Measurements from ENCODE around the gene DNAH1. TPM values are rescaled to one million over a fixed set of nuclear protein-coding genes. Genes with fewer than 3 reads are reported as not detected.

DNAH1 gene
- total and polyA plus RNA-seq, 2 of the 4 experiments (the other 2 are of a cell fraction): 2.0 to 4.0 TPM

DNA sequence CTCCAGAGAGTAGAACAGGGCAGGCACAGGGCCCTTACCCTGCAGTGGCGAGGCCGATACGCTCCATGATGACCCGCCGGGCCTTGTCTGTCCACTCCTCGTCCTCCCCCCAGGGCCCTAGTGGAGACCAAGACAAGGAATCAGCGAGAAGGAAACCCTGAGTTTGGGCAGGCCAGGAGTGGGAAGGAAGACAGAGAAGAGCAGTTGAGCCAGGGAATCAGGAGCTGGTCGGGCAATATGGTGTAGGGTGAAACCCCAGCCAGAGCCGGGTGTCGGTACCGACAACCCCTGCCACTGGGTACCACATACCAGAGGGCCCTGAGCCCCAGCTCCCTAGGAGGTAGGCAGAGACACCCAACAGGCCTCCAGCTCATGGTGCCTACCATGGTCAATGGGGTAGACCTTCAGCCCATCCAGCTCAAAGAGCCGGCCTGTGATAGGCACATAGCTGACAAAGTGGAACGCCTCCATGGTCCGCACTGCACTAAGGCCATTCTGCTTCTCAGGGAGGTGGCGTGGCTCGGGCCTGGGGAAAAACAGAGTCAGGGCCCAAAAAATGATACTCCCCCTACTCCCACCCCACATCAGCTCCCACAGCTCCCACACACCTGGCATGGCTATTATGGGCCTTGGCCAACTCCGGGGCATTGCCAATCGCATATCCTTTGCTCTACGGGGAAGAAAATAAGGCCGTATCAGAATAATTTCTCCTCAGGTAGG is 90.8 kb downstream of the DNAH1 start:
- Histone ChIP-seq H4K91ac (ENCODE audit: insufficient read depth, low read depth, low read length) (no peak overlapping the region), H3K23ac (ENCODE audit: low read depth, low read length) (no peak overlapping the region), H3K14ac (replicated peaks; ENCODE audit: low read depth, low read length) (no peak overlapping the region), H2BK20ac (ENCODE audit: low read depth, low read length) (no peak overlapping the region), H3K79me1 (ENCODE audit: low read depth in 1 of 2, low read length in 2 of 2) (peaks cover 28 to 50% of the 10 kb centered on the region in 2 experiments), H3K56ac (ENCODE audit: extremely low read depth, insufficient read depth, low read length) (no peak overlapping the region), H4K20me1 (ENCODE audit: insufficient read depth, low read length) (0 out of 2 replicates have a peak, but pooled peaks cover 2% of the 10 kb centered on the region), H2BK5ac (ENCODE audit: low read depth, low read length, poor library complexity, severe bottlenecking) (no peak overlapping the region), H2BK120ac (ENCODE audit: low read depth, low read length) (no peak overlapping the region), H2AK9ac (replicated peaks; ENCODE audit: low read depth, low read length, poor library complexity) (no peak overlapping the region), H3K4me2 (ENCODE audit: low read depth, low read length) (no peak overlapping the region), H3K9ac (ENCODE audit: low read depth, low read length) (no peak overlapping the region), H3K4me3 (ENCODE audit: insufficient read depth, low read depth, low read length) (no peak overlapping the region), H3K9me3 (ENCODE audit: control insufficient read depth, insufficient read depth, low read length) (no peaks in the 10 kb centered on the region), H3K9me1 (ENCODE audit: insufficient read depth, low read length) (0 out of 2 replicates have a peak, but pooled peaks cover 9% of the 10 kb centered on the region), H3K4ac (ENCODE audit: low read depth, low read length) (no peak overlapping the region), H3K36me3 (ENCODE audit: control insufficient read depth, insufficient read depth, low read length) (peaks cover 60% of the 10 kb centered on the region), H2AK5ac (ENCODE audit: low read depth, low read length) (no peak overlapping the region), H3K27ac (ENCODE audit: insufficient read depth, low read length) (no peak overlapping the region), H3K4me1 (ENCODE audit: control insufficient read depth, insufficient read depth, low read length) (peaks cover 15% of the 10 kb centered on the region; the same call in 1 of the 2 replicates), H4K5ac (ENCODE audit: low read depth, low read length) (no peak overlapping the region), H2BK15ac (ENCODE audit: low read depth, low read length) (no peak overlapping the region), H2AFZ (replicated peaks; ENCODE audit: low read length, poor library complexity) (no peak overlapping the region), H4K8ac (ENCODE audit: low read depth in 2 of 2, low read length in 2 of 2) (no peak overlapping the region), H3K27me3 (ENCODE audit: control insufficient read depth, insufficient read depth, low read length) (no peaks in the 10 kb centered on the region), H3K18ac (ENCODE audit: low read depth, low read length) (no peak overlapping the region)
- no peak for ATAC-seq (ENCODE audit: low read depth)
- CTCF ChIA-PET: no interaction called here
- in situ Hi-C loops (cut with MboI; ENCODE audit: low sequenced_read_pairs): no loop called here
- no peak for DNase-seq
- intact Hi-C loops (cut with micrococcal nuclease): no loop called here
- BruUV-seq (replicated peaks): no TSS peak
- 95% methylated on average over 4 of the region's 20 CpGs; no CpG with 5 or more reads in 1 of the 2 experiments for WGBS, 2 experiments (ENCODE audit: extremely low coverage in 2 of 2, insufficient read length in 1 of 2)
- dilution Hi-C loops (cut with HindIII; ENCODE audit: low sequenced_read_pairs, unreplicated experiment): no loop called here
- POLR2A ChIA-PET (ENCODE audit: unreplicated experiment): no interaction called here
- TF ChIP-seq, protein P1, sequence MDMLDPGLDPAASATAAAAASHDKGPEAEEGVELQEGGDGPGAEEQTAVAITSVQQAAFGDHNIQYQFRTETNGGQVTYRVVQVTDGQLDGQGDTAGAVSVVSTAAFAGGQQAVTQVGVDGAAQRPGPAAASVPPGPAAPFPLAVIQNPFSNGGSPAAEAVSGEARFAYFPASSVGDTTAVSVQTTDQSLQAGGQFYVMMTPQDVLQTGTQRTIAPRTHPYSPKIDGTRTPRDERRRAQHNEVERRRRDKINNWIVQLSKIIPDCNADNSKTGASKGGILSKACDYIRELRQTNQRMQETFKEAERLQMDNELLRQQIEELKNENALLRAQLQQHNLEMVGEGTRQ (IDR thresholded peaks at IDR 0.05; ENCODE audit: low read depth, low read length): no peak
- TF ChIP-seq RAD21 (IDR thresholded peaks at IDR 0.05; ENCODE audit: low read length) (no peak), RCOR1 (IDR thresholded peaks at IDR 0.05; ENCODE audit: insufficient replicate concordance, low read length) (no peak), BHLHE40 (IDR thresholded peaks at IDR 0.05; ENCODE audit: low read depth, low read length) (no peak), SMC3 (IDR thresholded peaks at IDR 0.05; ENCODE audit: low read depth, low read length) (no peak), RFX5 (IDR thresholded peaks at IDR 0.05; ENCODE audit: low read depth, low read length) (no peak), CHD1 (IDR thresholded peaks at IDR 0.05; ENCODE audit: low read depth, low read length) (no peak), CEBPB (IDR thresholded peaks at IDR 0.05; ENCODE audit: low read depth, low read length) (no peak), MAFK (IDR thresholded peaks at IDR 0.05; ENCODE audit: low read depth, low read length) (no peak), MXI1 (IDR thresholded peaks at IDR 0.05; ENCODE audit: borderline replicate concordance, low read depth, low read length) (no peak), MAZ (IDR thresholded peaks at IDR 0.05; ENCODE audit: borderline replicate concordance, low read depth, low read length) (no peak)
- TF ChIP-seq, protein P2, sequence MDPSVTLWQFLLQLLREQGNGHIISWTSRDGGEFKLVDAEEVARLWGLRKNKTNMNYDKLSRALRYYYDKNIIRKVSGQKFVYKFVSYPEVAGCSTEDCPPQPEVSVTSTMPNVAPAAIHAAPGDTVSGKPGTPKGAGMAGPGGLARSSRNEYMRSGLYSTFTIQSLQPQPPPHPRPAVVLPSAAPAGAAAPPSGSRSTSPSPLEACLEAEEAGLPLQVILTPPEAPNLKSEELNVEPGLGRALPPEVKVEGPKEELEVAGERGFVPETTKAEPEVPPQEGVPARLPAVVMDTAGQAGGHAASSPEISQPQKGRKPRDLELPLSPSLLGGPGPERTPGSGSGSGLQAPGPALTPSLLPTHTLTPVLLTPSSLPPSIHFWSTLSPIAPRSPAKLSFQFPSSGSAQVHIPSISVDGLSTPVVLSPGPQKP (IDR thresholded peaks at IDR 0.05; ENCODE audit: borderline replicate concordance, low read depth, low read length): no peak
